ENCODE data around the gene MAP3K3.

Gene MAP3K3

DNA sequence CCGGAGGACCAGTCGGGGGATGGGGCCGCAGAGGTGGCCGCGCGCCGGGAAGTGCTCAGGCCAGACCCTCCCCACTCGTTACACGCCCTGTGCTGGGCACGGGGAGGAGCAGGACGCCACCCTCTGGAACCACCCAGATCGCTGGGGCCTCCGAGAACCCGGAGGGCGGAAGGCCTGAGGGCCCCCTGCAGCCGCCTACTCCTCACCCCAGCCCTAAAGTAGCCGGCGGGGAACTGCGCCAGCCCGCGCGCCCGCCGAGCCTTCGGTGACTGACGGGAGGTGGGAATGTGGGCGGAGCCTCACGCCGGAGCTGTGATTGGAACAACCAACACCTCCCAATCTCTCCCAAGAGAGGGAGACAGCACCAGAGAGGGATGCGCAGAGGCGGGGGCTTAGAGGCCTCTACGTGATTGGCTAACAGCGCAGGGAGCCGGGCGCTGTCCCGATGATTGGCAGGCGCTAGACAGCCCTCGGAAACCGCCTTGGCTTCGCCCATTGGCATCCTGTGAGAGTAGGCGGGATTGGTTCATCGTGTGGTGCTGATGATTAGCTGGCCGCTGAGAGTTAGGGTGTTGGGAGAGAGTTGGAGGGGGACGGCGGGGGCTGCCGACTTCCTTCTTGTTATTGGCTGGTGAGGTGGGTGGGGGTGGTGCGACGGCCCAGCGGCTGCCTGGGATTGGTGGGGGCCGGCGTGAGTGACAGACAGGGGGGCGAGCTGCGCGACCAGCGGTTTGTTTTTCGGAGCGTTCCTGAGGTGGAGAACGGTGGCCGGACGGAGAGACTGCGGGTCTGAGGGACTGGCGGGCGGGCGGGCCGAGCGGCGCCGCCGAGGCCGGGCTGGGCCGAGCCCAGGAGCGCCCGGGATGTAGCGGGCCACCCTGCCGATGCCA is at the start of gene MAP3K3:
Gene MAP3K3 (plus strand): TSS at position 734 of the 890 bp plus-strand sequence. CDS start 343 bp downstream, outside the sequence.
- peaks cover 11% of the 10 kb centered on the region for H3K4me1 ChIP-seq (ENCODE audit: insufficient read depth, low read length)
- H3K9ac ChIP-seq (ENCODE audit: low read depth, low read length), result peak within 1 kb of the TSS; percentile 81
- H3K36me3 ChIP-seq (ENCODE audit: insufficient read depth, low read length), result no peaks in the 10 kb centered on the region
- no peaks in the 10 kb centered on the region for H3K9me3 ChIP-seq (ENCODE audit: control insufficient read depth, insufficient read depth, low read length)

- Histone ChIP-seq H3K9me3 (ENCODE audit: control insufficient read depth, insufficient read depth, low read length) (no peaks in the 10 kb centered on the region), H3K36me3 (ENCODE audit: insufficient read depth, low read length) (no peaks in the 10 kb centered on the region), H3K4me1 (ENCODE audit: insufficient read depth, low read length) (no peaks in the 10 kb centered on the region), H3K9ac (ENCODE audit: low read depth, low read length) (no peak overlapping the region)
Measured at GRCh38 chr17:63573634-63574033, 48.6 kb upstream of the MAP3K3 start.

- no peaks in the 10 kb centered on the region for H3K9me3 ChIP-seq (ENCODE audit: control insufficient read depth, insufficient read depth, low read length)
- peaks cover 4% of the 10 kb centered on the region; the same call in 1 of the 2 replicates for H3K4me1 ChIP-seq (ENCODE audit: insufficient read depth, low read length)
- H3K9ac ChIP-seq (ENCODE audit: low read depth, low read length), result no peak overlapping the region
- peaks cover 20% of the 10 kb centered on the region; the same call in 1 of the 2 replicates for H3K36me3 ChIP-seq (ENCODE audit: insufficient read depth, low read length)
Measured at GRCh38 chr17:63578027-63578768, 44.0 kb upstream of the MAP3K3 start.

GRCh38 chr17:63578769-63579111 is 43.5 kb upstream of the MAP3K3 start:
- no peaks in the 10 kb centered on the region for H3K9me3 ChIP-seq (ENCODE audit: control insufficient read depth, insufficient read depth, low read length)
- peaks cover 4% of the 10 kb centered on the region; the same call in 1 of the 2 replicates for H3K4me1 ChIP-seq (ENCODE audit: insufficient read depth, low read length)
- peaks cover 25% of the 10 kb centered on the region; the same call in 1 of the 2 replicates for H3K36me3 ChIP-seq (ENCODE audit: insufficient read depth, low read length)
- H3K9ac ChIP-seq (ENCODE audit: low read depth, low read length), result no peak overlapping the region

- Histone ChIP-seq H3K36me3 (ENCODE audit: insufficient read depth, low read length) (peaks cover 29% of the 10 kb centered on the region), H3K9ac (ENCODE audit: low read depth, low read length) (no peak overlapping the region), H3K9me3 (ENCODE audit: control insufficient read depth, insufficient read depth, low read length) (no peaks in the 10 kb centered on the region), H3K4me1 (ENCODE audit: insufficient read depth, low read length) (peaks cover 4% of the 10 kb centered on the region; the same call in 1 of the 2 replicates)
Measured at GRCh38 chr17:63579633-63580032, 42.6 kb upstream of the MAP3K3 start.

- no peak overlapping the region for H3K9ac ChIP-seq (ENCODE audit: low read depth, low read length)
- H3K36me3 ChIP-seq (ENCODE audit: insufficient read depth, low read length), result peaks cover 45% of the 10 kb centered on the region
- H3K4me1 ChIP-seq (ENCODE audit: insufficient read depth, low read length), result no peaks in the 10 kb centered on the region
- no peaks in the 10 kb centered on the region for H3K9me3 ChIP-seq (ENCODE audit: control insufficient read depth, insufficient read depth, low read length)
Measured at GRCh38 chr17:63587770-63588169, 34.4 kb upstream of the MAP3K3 start.

DNA sequence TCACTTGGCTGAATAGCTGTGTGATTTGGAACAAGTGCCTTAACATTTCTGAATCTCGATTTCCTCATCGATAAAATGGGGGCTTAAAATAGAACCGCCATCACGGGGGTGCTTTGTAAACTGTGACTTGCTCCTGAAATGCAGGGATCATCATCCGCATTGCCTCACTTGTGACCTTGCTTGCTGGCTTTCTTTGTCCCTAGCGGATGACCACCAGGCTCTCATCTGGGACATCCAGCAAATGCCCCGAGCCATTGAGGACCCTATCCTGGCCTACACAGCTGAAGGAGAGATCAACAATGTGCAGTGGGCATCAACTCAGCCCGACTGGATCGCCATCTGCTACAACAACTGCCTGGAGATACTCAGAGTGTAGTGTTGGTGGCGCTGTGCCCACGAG is 33.4 kb upstream of the MAP3K3 start:
- no peak overlapping the region for H3K9ac ChIP-seq (ENCODE audit: low read depth, low read length)
- H3K36me3 ChIP-seq (ENCODE audit: insufficient read depth, low read length), result peaks cover 35% of the 10 kb centered on the region
- H3K4me1 ChIP-seq (ENCODE audit: insufficient read depth, low read length), result no peaks in the 10 kb centered on the region
- H3K9me3 ChIP-seq (ENCODE audit: control insufficient read depth, insufficient read depth, low read length), result no peaks in the 10 kb centered on the region

- peaks cover 33% of the 10 kb centered on the region for H3K36me3 ChIP-seq (ENCODE audit: insufficient read depth, low read length)
Measured at GRCh38 chr17:63589646-63590045, 32.6 kb upstream of the MAP3K3 start.

DNA sequence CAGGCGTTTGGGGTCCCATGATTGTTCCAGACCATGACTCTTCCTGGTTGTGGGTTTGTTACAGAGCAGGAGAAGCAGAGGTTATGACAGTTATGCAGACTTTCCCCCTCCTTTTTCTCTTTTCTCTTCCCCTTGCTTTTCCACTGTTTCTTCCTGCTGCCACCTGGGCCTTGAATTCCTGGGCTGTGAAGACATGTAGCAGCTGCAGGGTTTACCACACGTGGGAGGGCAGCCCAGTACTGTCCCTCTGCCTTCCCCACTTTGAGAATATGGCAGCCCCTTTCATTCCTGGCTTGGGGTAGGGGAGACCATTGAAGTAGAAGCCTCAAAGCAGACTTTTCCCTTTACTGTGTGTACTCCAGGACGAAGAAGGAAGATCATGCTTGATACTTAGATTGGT is 29.4 kb upstream of the MAP3K3 start:
- Histone ChIP-seq H3K36me3 (ENCODE audit: insufficient read depth, low read length) (peaks cover 33% of the 10 kb centered on the region), H3K4me1 (ENCODE audit: insufficient read depth, low read length) (no peaks in the 10 kb centered on the region), H3K9ac (ENCODE audit: low read depth, low read length) (no peak overlapping the region), H3K9me3 (ENCODE audit: control insufficient read depth, insufficient read depth, low read length) (no peaks in the 10 kb centered on the region)

More at GRCh38 chr17:63589646-63590045, 32.6 kb upstream of the MAP3K3 start:
- no peaks in the 10 kb centered on the region for H3K9me3 ChIP-seq (ENCODE audit: control insufficient read depth, insufficient read depth, low read length)
- no peak overlapping the region for H3K9ac ChIP-seq (ENCODE audit: low read depth, low read length)
- no peaks in the 10 kb centered on the region for H3K4me1 ChIP-seq (ENCODE audit: insufficient read depth, low read length)

DNA sequence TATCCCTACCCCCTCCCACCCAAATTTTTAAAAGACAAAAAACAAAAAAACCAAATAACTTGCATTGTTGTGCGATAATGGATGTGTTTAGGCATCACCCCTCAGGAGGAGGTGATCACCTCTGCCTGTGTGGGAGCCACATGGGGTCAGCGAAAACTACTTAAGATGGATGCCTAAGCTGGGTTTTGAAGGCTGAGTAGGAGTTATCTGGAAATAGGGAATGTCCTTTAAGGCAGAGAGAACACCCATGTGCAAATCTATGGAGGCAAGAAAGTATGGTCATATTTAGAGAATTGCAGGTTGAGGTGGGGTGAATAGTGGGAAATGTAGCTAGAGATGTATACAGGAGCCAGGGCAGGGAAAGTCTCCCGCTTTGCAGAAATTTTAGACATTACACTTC is 27.1 kb upstream of the MAP3K3 start:
- H3K9me3 ChIP-seq (ENCODE audit: control insufficient read depth, insufficient read depth, low read length), result no peaks in the 10 kb centered on the region
- H3K36me3 ChIP-seq (ENCODE audit: insufficient read depth, low read length), result peaks cover 15% of the 10 kb centered on the region; the same call in 1 of the 2 replicates
- no peaks in the 10 kb centered on the region for H3K4me1 ChIP-seq (ENCODE audit: insufficient read depth, low read length)
- no peak overlapping the region for H3K9ac ChIP-seq (ENCODE audit: low read depth, low read length)

GRCh38 chr17:63596856-63597586 is 25.2 kb upstream of the MAP3K3 start:
- no peaks in the 10 kb centered on the region for H3K36me3 ChIP-seq (ENCODE audit: insufficient read depth, low read length)
- no peak overlapping the region for H3K9ac ChIP-seq (ENCODE audit: low read depth, low read length)
- H3K4me1 ChIP-seq (ENCODE audit: insufficient read depth, low read length), result peaks cover 4% of the 10 kb centered on the region
- no peaks in the 10 kb centered on the region for H3K9me3 ChIP-seq (ENCODE audit: control insufficient read depth, insufficient read depth, low read length)

DNA sequence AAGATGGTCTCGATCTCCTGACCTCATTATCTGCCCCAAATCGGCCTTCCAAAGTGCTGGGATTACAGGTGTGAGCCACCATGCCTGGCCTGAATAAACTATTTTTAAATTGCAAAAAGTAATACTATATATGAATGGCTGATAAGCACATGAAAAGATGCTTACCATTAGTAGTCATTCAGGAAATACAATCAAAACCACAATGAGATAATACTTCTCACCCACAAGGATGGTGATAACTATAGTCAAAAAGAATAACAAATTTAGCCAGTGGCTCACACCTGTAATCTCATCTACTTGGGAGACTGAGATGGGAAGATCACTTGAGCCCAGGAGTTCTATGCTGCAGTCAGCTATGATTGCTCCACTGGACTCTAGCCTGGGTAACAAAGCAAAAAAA is 23.9 kb upstream of the MAP3K3 start:
- H3K9ac ChIP-seq (ENCODE audit: low read depth, low read length), result no peak overlapping the region
- no peaks in the 10 kb centered on the region for H3K36me3 ChIP-seq (ENCODE audit: insufficient read depth, low read length)
- H3K9me3 ChIP-seq (ENCODE audit: control insufficient read depth, insufficient read depth, low read length), result no peaks in the 10 kb centered on the region
- peaks cover 4% of the 10 kb centered on the region for H3K4me1 ChIP-seq (ENCODE audit: insufficient read depth, low read length)

GRCh38 chr17:63600569-63601438 is 21.4 kb upstream of the MAP3K3 start, which contains the start of gene TACO1:
TSS of gene TACO1 (plus strand) at chr17:63600895. CDS start at chr17:63601084, 189 bp downstream.
- H3K9ac ChIP-seq (ENCODE audit: low read depth, low read length), result peak within 1 kb of the TSS; percentile 72
- peaks cover 9% of the 10 kb centered on the region; the same call in 1 of the 2 replicates for H3K36me3 ChIP-seq (ENCODE audit: insufficient read depth, low read length)
- H3K4me1 ChIP-seq (ENCODE audit: insufficient read depth, low read length), result peaks cover 4% of the 10 kb centered on the region
- no peaks in the 10 kb centered on the region for H3K9me3 ChIP-seq (ENCODE audit: control insufficient read depth, insufficient read depth, low read length)

Measured in ES-I3 (cell line).